Fibroblast of skin of back (primary cell): Measurements from ENCODE around the gene DGKA. TPM values are rescaled to one million over a fixed set of nuclear protein-coding genes. Genes with fewer than 3 reads are reported as not detected.
A peak's percentile ranks its signal among the peaks of the same experiment; 100 is the strongest.
"Not testable (repeated sequence)": the region's sequence is repeated elsewhere in the genome, so short reads cannot be mapped to it uniquely, and the experiment has no call there.

Experiments
- DNase-seq: peaks from one replicate; pipeline ENCODE4 v3.0.0-alpha.2; 2013
- polyA plus RNA-seq, 2 experiments: library from polyadenylated mRNA; unstranded; fragments of 120-200 nt; gene quantifications; one replicate each; pipeline ENCODE4 v1.2.1, GENCODE V29; 2013; ENCODE audit not compliant: insufficient read length in 2 of 2

The DGKA gene
- 86.5 TPM for polyA plus RNA-seq (2013, experiment 1 of 2; ENCODE audit: insufficient read length)
- polyA plus RNA-seq (2013, experiment 2 of 2; ENCODE audit: insufficient read length) = 102 TPM

- peak; percentile 80 for DNase-seq
These were observed at the start of gene DGKA for GRCh38 chr12:55930771-55931316. Gene DGKA (plus strand): TSS chr12:55931162. CDS start chr12:55936504, 5,342 bp downstream.

GRCh38 chr12:55885113-55885512 is 45.8 kb upstream of the DGKA start:
- DNase-seq = no peak

GRCh38 chr12:55891310-55891709 is 39.7 kb upstream of the DGKA start:
- no peak for DNase-seq

- DNase-seq = no peak
These were observed 37.2 kb upstream of the DGKA start for GRCh38 chr12:55893723-55894122.

GRCh38 chr12:55899082-55899481 is 31.9 kb upstream of the DGKA start:
- DNase-seq = no peak

- no peak for DNase-seq
These were observed 29.0 kb upstream of the DGKA start for GRCh38 chr12:55901881-55902490.

- peak; percentile 75 for DNase-seq
These were observed 24.9 kb upstream of the DGKA start for GRCh38 chr12:55906056-55906455.

- DNase-seq = peak; percentile 71
These were observed 22.0 kb upstream of the DGKA start for GRCh38 chr12:55908726-55909512.

- DNase-seq = no peak
These were observed 21.5 kb upstream of the DGKA start for GRCh38 chr12:55909513-55909884.

GRCh38 chr12:55912908-55913307 is 18.1 kb upstream of the DGKA start:
- DNase-seq = no peak

- DNase-seq = no peak
These were observed 15.5 kb upstream of the DGKA start for GRCh38 chr12:55915482-55915859.

- peak; percentile 88 for DNase-seq
These were observed 11.9 kb upstream of the DGKA start for GRCh38 chr12:55919032-55919431.

- no peak for DNase-seq
These were observed 8.8 kb upstream of the DGKA start for GRCh38 chr12:55922126-55922525.

GRCh38 chr12:55923648-55924047 is 7.3 kb upstream of the DGKA start:
- not testable (repeated sequence) for DNase-seq

GRCh38 chr12:55925371-55925770 is 5.6 kb upstream of the DGKA start:
- DNase-seq = no peak

GRCh38 chr12:55925870-55926737 is 4.9 kb upstream of the DGKA start:
- DNase-seq = no peak

GRCh38 chr12:55926738-55927587 is 4.0 kb upstream of the DGKA start:
- peak; percentile 93 for DNase-seq

- DNase-seq = peak; percentile 61
These were observed 3.1 kb upstream of the DGKA start, which contains the start of gene PYM1 for GRCh38 chr12:55927588-55928502. Gene PYM1 (minus strand): TSS chr12:55927894. CDS start chr12:55927761, 133 bp downstream.

- no peak for DNase-seq
These were observed 1.6 kb upstream of the DGKA start for GRCh38 chr12:55929306-55929791.

- DNase-seq = no peak
These were observed 386 bp downstream of the DGKA start for GRCh38 chr12:55931317-55931779.
